Frontal cortex (tissue), 4 donors: ENCODE results near the gene FXYD2. TPM values are rescaled to one million over a fixed set of nuclear protein-coding genes. Genes with fewer than 3 reads are reported as not detected.
"Not testable (repeated sequence)": the region's sequence is repeated elsewhere in the genome, so short reads cannot be mapped to it uniquely, and the experiment has no call there.

Source experiments
- DNase-seq, 2 donors: peaks; one replicate each; pipeline ENCODE4 v3.0.0; 2012; ENCODE audit warnings: low spot score in 2 of 2
- FAIRE-seq: peaks from 2 replicates; lab custom pipeline; 2012; peaks lifted over from hg19 to GRCh38; lab: Jason Lieb, UNC
- total RNA-seq: library from RNA; depleted of rRNA; stranded (reverse); fragments of >200 nt; gene quantifications from one replicate; pipeline ENCODE4 v1.2.3, GENCODE V29; 2014
- donor health status: control.
- donor health status: control.
- donor health status: control.

The FXYD2 gene
- total RNA-seq = 0.82 TPM

DNA sequence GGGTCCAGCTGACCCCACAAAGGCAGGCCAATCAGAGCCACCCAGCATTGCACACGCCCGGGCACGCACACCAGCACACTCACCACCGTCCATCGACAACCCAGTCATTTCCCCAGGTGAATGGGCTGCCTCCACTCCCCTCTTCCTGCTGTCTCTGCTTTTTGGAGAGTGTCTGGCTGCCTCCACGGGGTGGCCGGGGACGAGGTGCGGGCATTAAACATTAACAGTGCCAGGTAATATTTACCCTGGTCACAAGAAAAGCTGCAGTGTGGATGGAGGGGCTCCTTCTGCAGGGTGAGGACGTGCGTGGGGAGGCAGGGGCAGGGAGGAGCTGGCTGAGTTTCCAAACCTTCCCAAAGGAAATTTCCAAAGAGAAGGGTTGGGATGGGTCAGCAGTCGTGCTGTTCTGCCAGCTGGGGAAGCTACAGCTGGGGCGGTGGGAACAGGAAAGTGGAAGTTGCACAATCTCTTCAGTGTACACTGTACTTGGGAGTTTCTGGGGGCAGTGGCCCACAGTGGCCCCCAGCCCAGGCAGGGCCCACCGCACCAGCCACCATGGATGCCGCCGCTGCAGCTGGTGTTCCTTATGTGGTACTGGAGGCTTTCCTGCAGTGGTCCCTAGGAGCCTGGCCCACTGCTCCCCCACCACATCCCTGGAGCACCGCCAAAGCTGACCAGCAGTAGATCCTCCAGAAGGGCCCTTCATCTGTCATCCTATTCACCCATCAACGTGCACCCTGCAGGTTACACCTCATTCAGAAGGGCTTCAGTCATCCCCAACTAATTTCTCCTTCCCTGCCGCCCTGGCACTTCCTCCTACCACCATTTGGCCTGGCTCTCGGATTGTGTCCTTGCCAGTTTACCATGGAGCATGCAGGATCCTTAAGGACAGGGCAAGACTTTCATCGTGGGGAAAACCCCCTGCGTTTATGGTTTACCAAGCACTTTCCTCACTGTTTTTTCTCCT lies at the start of gene FXYD2:
Gene FXYD2, minus strand, starts transcription at position 174 of the 967 bp plus-strand sequence. Its CDS starts 66 bp downstream, at position 108.
- no peak for DNase-seq

DNA sequence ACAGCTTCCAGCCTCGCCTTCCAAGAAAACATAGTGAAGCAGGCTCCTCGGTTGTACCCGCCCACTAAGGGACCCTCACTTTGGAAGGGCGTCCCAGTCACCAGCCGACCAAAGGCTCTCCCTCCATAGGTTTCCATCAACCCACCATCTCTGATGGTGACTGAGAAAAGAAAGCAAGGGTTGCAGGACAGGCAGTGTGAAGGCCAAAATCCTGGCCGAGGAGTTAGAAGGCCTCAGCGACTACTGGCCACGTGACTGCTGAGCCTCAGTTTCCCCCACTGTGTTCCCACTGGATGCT lies 49.2 kb upstream of the FXYD2 start:
- FAIRE-seq (no peak), DNase-seq (no peak)

More for the DNA sequence above, at the start of gene FXYD2:
- FAIRE-seq = no peak

DNA sequence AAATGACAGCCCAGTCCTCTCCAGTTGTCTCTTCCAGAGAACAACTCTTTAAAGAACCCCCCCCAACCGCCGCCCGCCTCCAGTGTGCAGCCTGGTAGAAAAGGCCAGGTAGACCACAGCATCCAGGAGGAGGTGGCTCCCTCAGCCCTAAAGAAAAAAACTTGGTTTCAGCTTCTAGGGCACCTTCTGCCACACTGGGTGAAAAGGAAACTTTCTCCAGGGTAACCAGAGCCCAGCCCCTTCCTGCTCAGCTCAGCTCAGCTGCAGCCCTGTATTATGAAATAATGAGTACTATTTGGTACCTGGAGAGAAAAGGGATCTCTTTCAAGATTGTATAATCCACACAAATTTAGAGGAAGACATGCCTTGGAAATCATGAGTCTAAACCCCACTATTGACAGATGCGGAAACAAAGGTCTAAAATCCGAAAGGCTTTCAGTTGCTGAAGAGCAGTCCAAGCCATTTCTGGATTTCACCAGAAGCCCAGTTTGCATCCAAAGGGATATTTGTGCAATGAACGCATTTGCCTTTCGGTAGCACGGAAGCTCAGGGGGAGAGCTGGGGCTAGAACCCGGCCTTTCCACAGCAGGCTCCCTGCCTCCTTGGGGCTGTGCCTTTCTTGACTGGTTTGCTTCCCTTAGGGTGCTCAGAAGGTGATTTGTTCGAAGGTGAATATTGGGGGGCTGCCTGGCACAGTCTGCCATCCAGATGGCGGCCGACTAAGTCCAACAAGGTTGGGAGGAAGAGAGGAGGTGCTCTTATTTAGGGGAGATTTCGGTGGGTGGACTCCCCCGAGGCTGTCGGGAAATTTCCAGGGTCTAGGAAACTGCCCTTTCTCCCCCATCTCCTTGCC lies 48.7 kb upstream of the FXYD2 start:
- no peak for FAIRE-seq

DNA sequence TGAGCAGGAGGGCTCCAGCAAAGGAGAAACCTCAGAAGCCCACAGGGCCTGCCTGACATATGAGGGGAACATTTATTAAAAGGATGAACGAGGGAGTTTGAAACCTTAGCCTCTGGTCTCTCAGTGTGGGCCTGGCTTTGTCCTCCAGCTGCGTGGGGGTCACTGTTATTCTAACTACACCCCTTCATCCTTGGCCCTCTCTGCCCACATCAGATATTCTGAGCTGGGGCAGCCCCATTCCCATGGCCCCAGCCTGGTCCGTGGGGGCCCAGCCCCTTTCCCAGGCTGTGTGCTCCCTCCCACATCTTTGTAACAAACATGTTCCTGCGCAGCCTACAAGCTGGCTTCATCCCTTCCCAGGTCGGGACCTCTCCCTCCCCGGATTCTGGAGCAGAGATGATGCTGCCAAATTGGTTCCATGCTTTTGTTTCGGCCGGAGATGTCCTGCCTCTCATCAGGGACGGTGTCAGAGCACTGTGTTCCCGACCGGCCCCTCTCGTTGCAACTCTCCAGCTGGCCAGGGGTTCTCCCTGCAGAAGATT lies 47.9 kb upstream of the FXYD2 start:
- no peak for FAIRE-seq
- DNase-seq = no peak

More for the DNA sequence above, 48.7 kb upstream of the FXYD2 start:
- no peak for DNase-seq

DNA sequence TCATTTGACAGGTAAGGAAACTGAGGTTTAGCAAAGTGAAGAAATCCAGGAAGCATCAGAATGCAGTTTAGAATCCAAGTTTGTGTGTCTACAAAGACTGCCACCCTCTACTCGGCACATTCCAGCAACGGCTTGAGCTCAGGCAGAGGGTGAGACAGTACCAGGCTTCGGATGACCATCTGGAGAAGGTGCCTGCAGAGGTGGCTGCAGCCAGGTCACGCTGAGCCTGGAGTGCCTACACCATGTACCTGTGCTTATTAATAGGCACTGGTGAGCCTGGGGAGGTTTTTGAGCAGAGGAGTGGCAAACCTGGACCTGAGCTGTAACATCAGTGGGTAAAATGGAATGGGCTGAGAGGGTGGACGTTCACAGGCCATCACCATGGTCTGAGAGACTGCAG lies 47.2 kb upstream of the FXYD2 start:
- no peak for FAIRE-seq

DNA sequence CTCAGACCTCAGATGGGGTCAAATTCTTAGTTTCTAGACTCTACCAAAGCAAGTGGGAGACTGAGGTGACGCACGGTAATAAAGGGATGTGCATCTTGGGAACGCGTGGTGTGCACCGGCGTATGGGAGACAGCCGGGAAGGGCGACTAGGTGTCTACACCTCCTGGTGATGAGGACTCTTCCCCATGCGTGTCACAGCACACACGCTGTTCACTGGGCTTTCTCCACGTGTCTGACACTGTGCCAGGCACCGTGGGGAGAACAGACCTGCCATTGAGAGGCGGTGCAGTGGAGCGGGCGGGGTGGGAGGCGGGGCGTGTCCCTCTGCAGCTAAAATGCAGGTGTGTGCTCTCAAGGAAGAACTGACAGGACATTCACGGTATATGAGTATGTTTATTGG lies 46.6 kb upstream of the FXYD2 start:
- DNase-seq (no peak), FAIRE-seq (no peak)

More for the DNA sequence above, 47.2 kb upstream of the FXYD2 start:
- DNase-seq = no peak

DNA sequence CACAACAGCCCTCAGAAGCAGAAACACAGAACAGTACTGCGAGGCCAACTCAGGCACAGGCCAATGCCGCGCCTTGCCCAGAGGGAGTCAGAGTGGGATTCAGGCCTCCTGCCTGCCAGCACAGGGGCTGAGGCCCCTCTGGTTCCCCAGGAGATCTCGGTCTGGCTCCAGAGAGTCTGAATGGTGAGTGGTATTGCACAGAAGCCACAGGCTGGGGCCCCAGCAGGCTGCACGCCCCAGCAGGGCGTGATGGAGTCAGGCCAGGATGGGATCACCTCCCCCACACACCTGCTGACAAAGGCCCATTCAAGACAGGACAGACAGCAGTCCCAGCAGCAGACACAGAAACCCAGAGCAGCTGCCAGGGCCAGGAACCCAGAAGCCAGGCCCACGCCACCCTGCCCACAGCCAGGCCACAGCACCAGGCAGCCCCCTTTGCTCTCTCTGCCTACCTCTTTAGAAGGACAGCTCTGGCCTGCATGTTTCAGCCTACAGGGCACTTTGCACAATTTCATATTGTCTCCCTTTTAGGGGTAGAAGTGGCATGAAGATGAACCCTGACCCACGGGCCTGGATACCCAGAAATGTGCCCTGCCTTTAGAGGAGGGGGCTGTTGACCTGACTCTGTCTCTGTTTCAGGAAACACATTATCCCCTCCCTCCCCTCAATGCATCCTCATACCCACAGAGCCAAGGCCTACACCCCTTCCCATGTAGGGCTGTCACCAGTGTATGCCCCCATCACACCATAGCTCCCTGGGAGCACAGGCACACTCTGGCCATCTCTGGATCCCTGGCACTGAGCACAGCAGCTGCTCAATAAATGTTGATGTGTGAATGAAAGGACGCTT lies 45.8 kb upstream of the FXYD2 start:
- DNase-seq = no peak
- no peak for FAIRE-seq

DNA sequence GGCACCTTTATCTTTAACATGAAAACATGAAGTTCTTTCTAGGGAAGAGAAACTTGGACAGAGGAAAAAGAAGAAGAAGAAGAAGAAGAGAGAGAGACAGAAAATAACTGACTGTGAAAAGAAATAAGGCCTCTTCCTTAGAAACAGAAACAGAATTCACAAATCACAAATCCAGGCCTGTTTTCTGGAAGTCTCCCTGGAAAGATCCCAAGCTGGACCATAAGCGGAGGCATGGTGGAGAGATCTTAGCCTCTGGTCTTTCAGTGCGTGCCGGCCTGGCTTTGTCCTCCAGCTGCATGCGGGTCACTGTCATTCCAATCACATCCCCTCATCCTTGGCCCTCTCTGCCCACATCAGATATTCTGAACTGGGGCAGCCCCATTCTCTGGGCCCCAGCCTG lies 45.1 kb upstream of the FXYD2 start:
- DNase-seq (no peak), FAIRE-seq (no peak)

DNA sequence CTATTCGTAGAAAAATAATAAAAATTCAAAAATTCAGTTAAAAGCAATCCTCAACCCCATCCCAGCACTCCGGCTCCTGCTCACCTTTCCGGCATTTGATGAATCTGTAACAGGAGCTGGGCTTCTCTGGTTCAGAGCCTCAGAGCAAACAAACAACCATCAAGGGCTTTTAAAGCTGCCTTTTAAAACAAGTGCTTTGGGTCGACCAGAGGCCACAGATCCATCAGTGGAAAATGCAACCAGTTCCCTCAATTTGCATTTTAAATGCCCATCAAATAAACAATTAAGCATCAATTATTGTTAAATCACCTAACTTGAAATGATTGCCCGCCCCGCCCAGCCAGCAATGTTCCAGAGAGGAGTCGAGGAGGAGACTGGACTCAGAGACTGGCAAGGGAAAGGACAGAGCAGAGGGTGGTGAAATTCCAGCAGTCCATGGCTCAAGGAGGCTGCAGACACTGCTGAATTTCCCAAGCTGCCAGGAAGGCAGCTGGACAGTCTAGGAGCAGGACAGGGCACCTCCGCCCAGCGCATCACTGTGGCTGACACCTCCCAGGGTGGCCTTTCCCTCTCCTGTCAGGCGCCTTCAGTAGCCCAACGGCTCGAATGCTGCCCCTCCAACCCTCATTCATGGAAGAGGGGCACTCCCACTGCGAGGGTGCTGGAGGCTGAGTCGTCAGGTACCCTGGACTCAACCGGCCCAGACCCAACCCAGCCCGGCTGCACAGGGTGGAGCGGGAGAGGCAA lies 44.4 kb upstream of the FXYD2 start:
- DNase-seq (no peak), FAIRE-seq (no peak)

DNA sequence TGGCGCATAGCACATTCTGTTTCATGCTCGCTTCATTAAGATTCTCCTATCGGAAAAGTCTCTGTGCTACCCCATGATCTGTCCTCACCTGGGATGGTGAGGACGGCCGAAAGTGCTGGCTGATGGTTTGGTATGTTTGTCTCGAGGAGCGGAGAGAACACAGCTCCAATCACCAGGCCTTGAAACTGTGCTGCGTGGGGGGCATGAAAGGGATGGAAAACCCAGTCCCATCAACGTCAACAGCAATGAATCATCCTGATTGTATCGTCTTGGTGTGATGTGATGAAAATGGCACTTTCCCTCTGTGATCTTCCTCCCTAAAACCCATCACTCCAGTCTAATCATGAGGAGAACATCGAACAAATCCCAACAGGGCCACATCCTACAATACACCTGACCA lies 43.5 kb upstream of the FXYD2 start:
- FAIRE-seq (no peak), DNase-seq (no peak)

DNA sequence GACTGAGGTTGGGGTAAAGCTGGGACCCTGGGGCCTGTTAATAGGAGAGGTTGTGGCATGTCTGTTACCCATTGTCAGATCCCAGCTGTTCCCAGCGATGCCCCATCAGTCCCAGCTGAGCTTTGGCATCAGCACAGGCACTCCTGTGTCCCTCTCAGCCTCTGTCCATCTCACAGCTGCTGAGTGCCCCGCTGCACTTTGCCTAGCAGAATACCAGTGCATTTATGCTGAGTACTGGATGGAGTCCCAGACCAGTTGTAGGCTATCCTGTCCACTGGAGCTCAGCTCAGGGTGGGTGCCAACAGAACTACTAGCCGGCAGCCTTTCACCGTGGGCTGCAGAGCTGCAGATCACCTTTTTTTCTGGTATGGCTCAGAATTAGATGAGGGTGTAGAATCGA lies 42.0 kb upstream of the FXYD2 start:
- FAIRE-seq (no peak), DNase-seq (no peak)

DNA sequence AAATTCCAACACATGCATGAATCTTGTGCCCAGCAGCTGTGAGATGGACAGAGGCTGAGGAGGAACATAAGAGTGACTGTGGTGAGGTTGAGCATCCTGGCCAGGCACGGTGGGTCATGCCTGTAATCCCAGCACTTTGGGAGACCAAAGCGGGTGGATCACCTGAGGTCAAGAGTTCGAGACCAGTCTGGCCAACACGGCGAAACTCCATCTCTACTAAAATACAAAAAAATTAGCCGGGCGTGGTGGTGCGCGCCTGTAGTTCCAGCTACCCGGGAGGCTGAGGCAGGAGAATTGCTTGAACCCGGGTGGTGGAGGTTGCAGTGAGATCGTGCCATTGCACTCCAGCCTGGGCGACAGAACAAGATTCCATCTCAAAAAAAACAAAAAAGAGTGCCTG lies 41.0 kb upstream of the FXYD2 start:
- DNase-seq, FAIRE-seq: not testable (repeated sequence)

DNA sequence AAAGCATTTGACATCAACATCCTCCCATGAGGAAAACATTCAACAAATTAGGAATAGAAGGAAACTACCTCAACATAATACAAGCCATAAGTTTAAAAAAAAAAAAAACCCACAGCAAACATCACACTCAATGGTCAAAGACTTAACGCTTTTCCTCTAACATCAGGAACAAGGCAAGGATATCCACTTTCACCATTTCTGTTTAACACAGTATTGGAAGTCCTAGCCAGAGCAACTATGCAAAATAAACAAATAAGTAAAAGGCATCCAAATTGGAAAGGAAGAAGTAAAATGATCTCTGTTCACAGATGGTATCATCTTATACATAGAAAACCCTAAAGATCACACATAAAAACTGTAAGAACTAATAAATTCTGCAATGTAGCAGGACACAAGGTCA lies 38.8 kb upstream of the FXYD2 start:
- FAIRE-seq (no peak), DNase-seq (no peak)

DNA sequence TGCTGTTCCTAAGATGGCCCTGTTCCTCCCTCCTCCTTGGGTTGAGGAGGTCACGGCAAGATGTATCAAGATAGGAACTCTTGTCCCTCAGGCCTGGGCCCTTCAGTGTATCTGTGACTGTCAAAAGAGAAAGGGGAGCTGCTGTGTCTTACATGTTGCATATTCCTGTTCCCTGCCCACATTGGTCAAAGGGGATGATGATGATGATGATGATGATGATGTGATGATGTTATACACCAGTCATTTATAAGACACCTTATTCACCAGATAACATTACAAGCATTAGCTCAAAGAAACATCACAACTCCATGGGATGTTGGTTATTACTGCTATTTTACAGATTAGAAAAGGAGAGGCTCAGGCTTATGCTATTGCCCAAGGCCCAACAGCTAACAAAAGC lies 38.2 kb upstream of the FXYD2 start:
- DNase-seq = no peak
- FAIRE-seq = no peak

DNA sequence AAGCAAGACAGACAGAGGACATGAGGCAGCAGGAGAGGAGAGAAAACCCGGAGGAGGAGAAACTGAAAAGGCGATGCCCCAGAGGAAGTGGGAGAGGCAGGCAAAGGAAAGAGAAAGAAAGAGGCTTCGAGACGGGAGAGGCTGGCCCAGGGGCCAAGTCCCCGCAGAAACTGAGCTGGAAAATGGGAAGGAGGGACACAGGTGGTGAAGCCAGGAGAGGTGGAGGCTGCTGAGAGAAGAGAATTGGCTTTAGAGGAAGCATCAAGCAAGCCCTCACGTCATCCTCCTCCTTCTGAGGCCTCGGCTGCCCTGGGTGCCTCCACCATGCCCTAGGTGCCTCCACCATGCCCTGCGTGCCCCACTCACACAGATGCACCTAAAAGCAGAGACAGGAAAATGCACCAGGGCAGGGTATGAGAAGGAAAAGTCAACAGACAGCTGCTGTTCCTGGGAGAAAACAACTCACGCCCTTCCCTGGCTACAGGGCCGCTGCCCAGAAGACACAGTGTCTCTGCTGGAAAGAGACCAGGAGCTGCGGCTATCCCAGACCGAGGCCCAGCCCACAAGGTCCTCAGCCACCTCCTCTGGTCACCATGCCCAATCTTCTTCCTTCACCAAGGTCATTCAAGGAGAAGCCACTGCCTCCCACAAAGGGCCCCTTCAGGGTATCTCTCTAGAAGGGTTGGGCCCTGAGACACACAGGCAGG lies 37.6 kb upstream of the FXYD2 start:
- no peak for DNase-seq

DNA sequence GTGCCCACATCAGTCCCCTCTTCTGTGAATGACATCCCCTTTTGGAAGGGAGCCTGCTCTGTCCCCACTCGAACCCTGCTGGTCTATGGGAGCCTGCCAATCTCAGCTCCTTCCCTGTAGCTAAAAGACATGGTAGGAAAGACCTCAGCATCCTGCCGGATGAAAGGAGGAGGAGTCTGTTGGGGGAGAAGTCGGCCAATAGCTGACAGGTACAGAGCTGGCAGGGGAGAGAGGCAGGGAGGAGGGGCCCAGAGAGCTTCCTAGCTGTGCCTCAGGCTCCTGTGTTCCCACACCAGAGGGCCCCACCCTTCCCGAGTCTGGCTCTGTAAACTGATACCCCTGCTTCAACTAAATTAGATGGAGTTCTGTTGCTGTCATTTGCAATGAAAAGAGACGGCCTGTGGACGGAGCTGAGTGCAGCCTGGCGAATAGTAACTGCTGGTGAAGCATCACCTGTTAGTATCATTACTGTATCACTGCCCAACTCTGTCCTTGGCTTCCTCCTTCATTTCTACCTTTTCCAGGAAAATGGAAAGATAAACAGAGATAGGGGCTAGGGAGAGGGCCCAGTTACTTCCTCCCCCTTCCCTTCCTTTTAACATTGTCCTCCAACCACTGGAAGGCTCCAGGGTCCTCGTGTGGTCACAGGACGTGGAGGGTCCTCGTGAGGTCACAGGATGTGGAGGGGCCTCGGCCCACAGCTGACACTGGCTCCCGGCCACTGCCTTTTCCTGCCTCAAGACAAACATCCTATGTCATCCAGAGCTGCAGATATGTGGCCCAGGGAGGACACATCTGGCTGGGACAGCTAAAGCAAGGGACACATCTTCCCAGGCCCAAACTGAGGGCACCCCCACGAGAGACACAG lies 36.8 kb upstream of the FXYD2 start:
- no peak for FAIRE-seq
- DNase-seq = no peak

More for the DNA sequence above, 37.6 kb upstream of the FXYD2 start:
- FAIRE-seq = no peak

DNA sequence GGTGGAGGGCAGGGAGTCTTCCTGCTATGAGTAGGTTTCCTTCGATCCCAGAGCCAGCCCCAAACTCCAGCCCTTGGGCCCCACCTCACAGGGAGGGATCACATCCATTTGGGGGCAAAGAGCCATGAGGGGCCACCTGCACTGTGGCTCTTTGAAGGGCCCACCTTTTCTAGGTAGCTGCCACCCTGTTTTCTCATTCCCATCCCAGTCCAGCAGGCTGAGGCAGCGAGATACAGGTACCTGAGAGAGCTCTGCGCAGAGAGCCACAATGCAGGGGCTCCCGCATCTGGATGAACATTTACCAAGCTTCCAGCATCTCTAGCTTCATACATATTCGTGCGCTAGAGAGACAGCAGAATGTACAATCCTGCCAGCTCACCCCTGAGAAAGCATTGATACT lies 35.6 kb upstream of the FXYD2 start:
- no peak for DNase-seq
- no peak for FAIRE-seq
